Measurements from ENCODE around the gene ACAP2. TPM values are rescaled to one million over a fixed set of nuclear protein-coding genes. Genes with fewer than 3 reads are reported as not detected.
"Not testable (repeated sequence)": the region's sequence is repeated elsewhere in the genome, so short reads cannot be mapped to it uniquely, and the experiment has no call there.

Gene ACAP2
- total RNA-seq, 4 donors from 2014 or later: 31.8 to 85.8 (median 43.9) TPM

DNA sequence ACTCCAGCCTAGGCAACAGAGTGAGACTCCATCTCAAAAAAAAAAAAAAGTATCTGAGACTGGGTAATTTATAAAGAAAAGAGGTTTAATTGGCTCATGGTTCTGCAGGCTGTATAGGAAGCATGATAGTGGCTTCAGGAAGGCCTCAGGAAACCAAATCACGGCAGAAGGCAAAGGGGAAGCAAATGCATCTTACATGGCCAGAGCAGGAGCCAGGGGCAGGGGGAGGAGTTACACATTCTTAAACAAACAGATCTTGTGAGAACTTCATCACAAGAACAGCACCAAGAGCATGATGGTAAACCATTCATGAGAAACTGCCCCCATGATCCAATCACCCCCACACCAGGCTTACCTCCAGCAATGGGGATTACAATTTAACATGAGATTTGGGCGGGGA is 37.2 kb downstream of the ACAP2 start:
- H3K9me3 ChIP-seq: no peaks in the 10 kb centered on the region
- intact Hi-C loops (cut with DNase I): no loop called here
- H3K36me3 ChIP-seq: peaks cover 0 to 4% (median 0%) of the 10 kb centered on the region in 4 donors
- WGBS: 89% methylated on average over 2 of the region's 2 CpGs
- H3K27ac ChIP-seq (replicated peaks in 1 of 4): no peak overlapping the region
- no peak overlapping the region for H3K4me3 ChIP-seq
- no peak for DNase-seq (ENCODE audit: extremely low spot score)
- no peaks in the 10 kb centered on the region for H3K27me3 ChIP-seq
- TF ChIP-seq EP300 (IDR thresholded peaks at IDR 0.05) (no peak), POLR2AphosphoS5 (IDR thresholded peaks at IDR 0.05) (no peak), POLR2A (IDR thresholded peaks at IDR 0.05; ENCODE audit: low read depth) (no peak)
- TF ChIP-seq, protein P1, sequence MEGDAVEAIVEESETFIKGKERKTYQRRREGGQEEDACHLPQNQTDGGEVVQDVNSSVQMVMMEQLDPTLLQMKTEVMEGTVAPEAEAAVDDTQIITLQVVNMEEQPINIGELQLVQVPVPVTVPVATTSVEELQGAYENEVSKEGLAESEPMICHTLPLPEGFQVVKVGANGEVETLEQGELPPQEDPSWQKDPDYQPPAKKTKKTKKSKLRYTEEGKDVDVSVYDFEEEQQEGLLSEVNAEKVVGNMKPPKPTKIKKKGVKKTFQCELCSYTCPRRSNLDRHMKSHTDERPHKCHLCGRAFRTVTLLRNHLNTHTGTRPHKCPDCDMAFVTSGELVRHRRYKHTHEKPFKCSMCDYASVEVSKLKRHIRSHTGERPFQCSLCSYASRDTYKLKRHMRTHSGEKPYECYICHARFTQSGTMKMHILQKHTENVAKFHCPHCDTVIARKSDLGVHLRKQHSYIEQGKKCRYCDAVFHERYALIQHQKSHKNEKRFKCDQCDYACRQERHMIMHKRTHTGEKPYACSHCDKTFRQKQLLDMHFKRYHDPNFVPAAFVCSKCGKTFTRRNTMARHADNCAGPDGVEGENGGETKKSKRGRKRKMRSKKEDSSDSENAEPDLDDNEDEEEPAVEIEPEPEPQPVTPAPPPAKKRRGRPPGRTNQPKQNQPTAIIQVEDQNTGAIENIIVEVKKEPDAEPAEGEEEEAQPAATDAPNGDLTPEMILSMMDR (IDR thresholded peaks at IDR 0.05): no peak
- peaks cover 0 to 19% (median 11%) of the 10 kb centered on the region in 4 donors for H3K4me1 ChIP-seq

DNA sequence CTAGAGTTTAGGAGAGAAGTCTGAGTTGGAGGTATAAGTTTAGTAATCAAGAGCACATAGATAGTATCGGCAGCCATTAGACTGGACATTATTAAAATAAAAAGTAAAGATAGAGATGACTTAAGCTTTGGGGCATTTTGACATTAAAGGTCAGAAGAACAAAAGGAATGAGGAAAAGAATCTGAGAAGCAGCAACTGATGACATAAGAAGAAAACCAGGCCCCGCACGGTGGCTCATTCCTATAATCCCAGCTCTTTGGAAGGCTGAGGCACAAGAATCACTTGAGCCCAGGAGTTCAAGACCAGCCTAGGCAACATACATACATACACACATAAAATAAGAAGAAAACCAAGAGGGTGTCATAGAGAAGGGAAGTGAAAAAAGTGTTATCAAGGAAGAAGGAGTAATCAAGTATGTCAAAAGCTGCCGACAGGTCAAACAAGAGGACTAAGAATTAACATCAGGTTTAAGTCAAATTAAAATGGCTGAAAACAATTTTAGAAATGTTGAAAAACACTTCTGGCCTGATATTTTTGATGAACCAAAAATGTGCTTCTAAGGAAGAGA is 38.9 kb downstream of the ACAP2 start:
- no peaks in the 10 kb centered on the region for H3K36me3 ChIP-seq
- 75% methylated on average over 4 of the region's 4 CpGs for WGBS
- H3K27me3 ChIP-seq: no peaks in the 10 kb centered on the region
- peaks cover 0 to 19% (median 9%) of the 10 kb centered on the region in 4 donors for H3K4me1 ChIP-seq
- no peak for DNase-seq (ENCODE audit: extremely low spot score)
- no peak overlapping the region for H3K27ac ChIP-seq (replicated peaks in 1 of 4)
- intact Hi-C loops (cut with DNase I): no loop called here
- H3K4me3 ChIP-seq: no peak overlapping the region
- H3K9me3 ChIP-seq: no peaks in the 10 kb centered on the region
- no peak for TF ChIP-seq EP300 (IDR thresholded peaks at IDR 0.05)
- no peak for TF ChIP-seq POLR2A (IDR thresholded peaks at IDR 0.05; ENCODE audit: low read depth)
- TF ChIP-seq, protein P1 (IDR thresholded peaks at IDR 0.05): no peak
- TF ChIP-seq POLR2AphosphoS5 (IDR thresholded peaks at IDR 0.05): no peak

DNA sequence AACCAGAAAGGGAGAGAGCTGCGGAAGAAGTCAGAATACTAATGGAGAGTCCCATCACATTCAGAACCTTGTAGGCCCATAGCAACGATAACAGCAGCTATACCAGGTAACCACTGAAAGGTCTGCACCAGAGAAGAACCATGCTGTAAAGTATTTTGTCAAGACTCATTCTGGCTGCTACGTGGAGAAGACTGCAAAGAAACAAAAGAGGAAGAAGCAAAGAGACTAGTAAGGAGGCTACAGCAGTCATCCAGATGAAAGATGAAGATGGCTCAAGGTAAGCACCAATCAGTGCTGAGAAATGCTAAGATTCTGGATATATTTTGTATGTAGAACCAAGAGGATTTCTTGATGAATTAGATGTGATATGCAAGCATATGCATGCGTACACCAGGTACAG is 39.6 kb downstream of the ACAP2 start:
- intact Hi-C loops (cut with DNase I): no loop called here
- Histone ChIP-seq H3K27ac (replicated peaks in 1 of 4) (no peak overlapping the region), H3K4me1 (peaks cover 0 to 19% (median 7%) of the 10 kb centered on the region in 4 donors), H3K9me3 (no peaks in the 10 kb centered on the region), H3K4me3 (no peak overlapping the region), H3K27me3 (no peaks in the 10 kb centered on the region), H3K36me3 (no peaks in the 10 kb centered on the region)
- no peak for DNase-seq (ENCODE audit: extremely low spot score)
- 94% methylated on average over 4 of the region's 4 CpGs for WGBS
- TF ChIP-seq EP300 (IDR thresholded peaks at IDR 0.05) (no peak), POLR2AphosphoS5 (IDR thresholded peaks at IDR 0.05) (no peak), POLR2A (IDR thresholded peaks at IDR 0.05; ENCODE audit: low read depth) (no peak)
- TF ChIP-seq, protein P1 (IDR thresholded peaks at IDR 0.05): no peak

DNA sequence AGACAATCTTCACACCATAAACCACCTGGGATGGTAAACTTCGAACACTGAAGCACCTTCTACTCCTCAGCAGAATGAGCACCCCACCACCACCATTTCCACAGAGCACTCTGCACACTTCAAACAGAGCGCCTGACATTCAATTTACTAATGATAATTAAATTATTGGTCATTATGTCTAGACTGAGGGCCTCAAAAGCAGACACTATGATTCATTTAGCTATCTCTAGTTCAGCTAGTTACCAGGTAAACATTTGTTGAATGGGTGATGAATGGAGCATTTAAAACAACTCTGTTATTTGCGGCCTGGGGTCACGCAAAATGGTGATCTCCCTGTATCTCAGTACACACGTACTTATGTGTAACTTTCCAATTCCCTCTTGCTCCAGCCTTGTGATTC is 40.9 kb downstream of the ACAP2 start:
- no peak for DNase-seq (ENCODE audit: extremely low spot score)
- Histone ChIP-seq H3K36me3 (no peaks in the 10 kb centered on the region), H3K27me3 (no peaks in the 10 kb centered on the region), H3K27ac (replicated peaks in 1 of 4) (no peak overlapping the region), H3K4me1 (peaks cover 0 to 30% (median 19%) of the 10 kb centered on the region in 4 donors), H3K9me3 (no peaks in the 10 kb centered on the region), H3K4me3 (no peak overlapping the region)
- intact Hi-C loops (cut with DNase I): no loop called here
- WGBS: 92% methylated on average over 5 of the region's 5 CpGs
- TF ChIP-seq EP300 (IDR thresholded peaks at IDR 0.05) (no peak), POLR2AphosphoS5 (IDR thresholded peaks at IDR 0.05) (no peak), POLR2A (IDR thresholded peaks at IDR 0.05; ENCODE audit: low read depth) (no peak)
- TF ChIP-seq, protein P1 (IDR thresholded peaks at IDR 0.05): no peak

DNA sequence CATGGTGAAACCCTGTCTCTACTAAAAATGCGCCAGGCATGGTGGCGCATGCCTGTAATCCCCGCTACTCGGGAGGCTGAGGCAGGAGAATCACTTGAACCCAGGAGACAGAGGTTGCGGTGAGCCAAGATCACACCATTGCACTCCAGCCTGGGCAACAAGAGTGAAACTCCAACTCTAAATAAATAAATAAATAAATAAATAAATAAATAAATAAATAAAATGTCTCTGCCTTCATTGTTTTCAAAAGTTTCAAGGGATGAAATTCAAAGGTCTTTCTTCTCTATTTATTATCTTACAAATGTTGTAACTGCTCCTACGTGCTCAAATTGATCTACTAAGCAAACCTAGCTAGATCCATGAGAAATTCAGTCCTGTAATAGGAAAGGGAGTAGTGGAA is 44.4 kb downstream of the ACAP2 start:
- peaks cover 6 to 41% (median 32%) of the 10 kb centered on the region in 4 donors for H3K4me1 ChIP-seq
- H3K27me3 ChIP-seq; H3K9me3 ChIP-seq; H3K27ac ChIP-seq (replicated peaks in 1 of 4); H3K4me3 ChIP-seq; intact Hi-C loops (cut with DNase I); H3K36me3 ChIP-seq; DNase-seq (ENCODE audit: extremely low spot score): not testable (repeated sequence)
- WGBS: 83% methylated on average over 6 of the region's 6 CpGs
